Brain microvascular endothelial cell (primary cell): ENCODE measurements around the gene KRT76.

Experiments used
- DNase-seq: peaks from one replicate; pipeline ENCODE4 v3.0.0-alpha.2; 2020
- H3K27ac ChIP-seq: fragments of 250-450 bp; sonication (Bioruptor Pico); 2 replicates; pipeline ENCODE4 v1.5.1; 2020; ENCODE audit warnings: mild to moderate bottlenecking, moderate library complexity
- H3K27me3 ChIP-seq: fragments of 250-450 bp; sonication (Bioruptor Pico); replicated peaks from 2 replicates; pipeline ENCODE4 v1.5.1; 2020; ENCODE audit warnings: mild to moderate bottlenecking
- H3K36me3 ChIP-seq: fragments of 250-450 bp; sonication (Bioruptor Pico); replicated peaks from 2 replicates; pipeline ENCODE4 v1.5.1; 2020; ENCODE audit warnings: mild to moderate bottlenecking
- H3K4me3 ChIP-seq: 2 replicates; pipeline ENCODE4 v1.5.1; 2011; ENCODE audit warnings: low read depth, mild to moderate bottlenecking, control low read depth, low read length, moderate library complexity
- in situ Hi-C: cut with HindIII; loops from 2 replicates; pipeline ENCODE4 v1.10.0; 2017; ENCODE audit warnings: low sequenced_read_pairs, low pct_ligation_motif_present
- TF ChIP-seq, protein P1 (sequence below): IDR thresholded peaks from 2 replicates; pipeline ENCODE4 v1.5.1; 2011; ENCODE audit warnings: low read depth, mild to moderate bottlenecking, moderate library complexity, low read length, control low read depth, inconsistent platforms; ENCODE audit errors: missing control alignments

Gene KRT76

GRCh38 chr12:52741375-52742195, 35.6 kb downstream of the KRT76 start:
- TF ChIP-seq, protein P1, sequence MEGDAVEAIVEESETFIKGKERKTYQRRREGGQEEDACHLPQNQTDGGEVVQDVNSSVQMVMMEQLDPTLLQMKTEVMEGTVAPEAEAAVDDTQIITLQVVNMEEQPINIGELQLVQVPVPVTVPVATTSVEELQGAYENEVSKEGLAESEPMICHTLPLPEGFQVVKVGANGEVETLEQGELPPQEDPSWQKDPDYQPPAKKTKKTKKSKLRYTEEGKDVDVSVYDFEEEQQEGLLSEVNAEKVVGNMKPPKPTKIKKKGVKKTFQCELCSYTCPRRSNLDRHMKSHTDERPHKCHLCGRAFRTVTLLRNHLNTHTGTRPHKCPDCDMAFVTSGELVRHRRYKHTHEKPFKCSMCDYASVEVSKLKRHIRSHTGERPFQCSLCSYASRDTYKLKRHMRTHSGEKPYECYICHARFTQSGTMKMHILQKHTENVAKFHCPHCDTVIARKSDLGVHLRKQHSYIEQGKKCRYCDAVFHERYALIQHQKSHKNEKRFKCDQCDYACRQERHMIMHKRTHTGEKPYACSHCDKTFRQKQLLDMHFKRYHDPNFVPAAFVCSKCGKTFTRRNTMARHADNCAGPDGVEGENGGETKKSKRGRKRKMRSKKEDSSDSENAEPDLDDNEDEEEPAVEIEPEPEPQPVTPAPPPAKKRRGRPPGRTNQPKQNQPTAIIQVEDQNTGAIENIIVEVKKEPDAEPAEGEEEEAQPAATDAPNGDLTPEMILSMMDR, result no peak
- DNase-seq, result peak; percentile 35
- H3K36me3 ChIP-seq, result no peaks in the 10 kb centered on the region
- in situ Hi-C loops, result no loop called here
- no peak overlapping the region for H3K27ac ChIP-seq
- no peak overlapping the region for H3K4me3 ChIP-seq
- no peaks in the 10 kb centered on the region for H3K27me3 ChIP-seq

GRCh38 chr12:52740584-52740983, 36.6 kb downstream of the KRT76 start:
- Histone ChIP-seq H3K4me3 (no peak overlapping the region), H3K27ac (no peak overlapping the region), H3K27me3 (no peaks in the 10 kb centered on the region), H3K36me3 (no peaks in the 10 kb centered on the region)
- in situ Hi-C loops, result no loop called here
- no peak for DNase-seq
- TF ChIP-seq, protein P1, result no peak

GRCh38 chr12:52739963-52740362, 37.2 kb downstream of the KRT76 start:
- no peaks in the 10 kb centered on the region for H3K27me3 ChIP-seq
- H3K36me3 ChIP-seq, result no peaks in the 10 kb centered on the region
- TF ChIP-seq, protein P1, result no peak
- no peak for DNase-seq
- in situ Hi-C loops, result no loop called here
- H3K27ac ChIP-seq, result no peak overlapping the region
- no peak overlapping the region for H3K4me3 ChIP-seq

DNA sequence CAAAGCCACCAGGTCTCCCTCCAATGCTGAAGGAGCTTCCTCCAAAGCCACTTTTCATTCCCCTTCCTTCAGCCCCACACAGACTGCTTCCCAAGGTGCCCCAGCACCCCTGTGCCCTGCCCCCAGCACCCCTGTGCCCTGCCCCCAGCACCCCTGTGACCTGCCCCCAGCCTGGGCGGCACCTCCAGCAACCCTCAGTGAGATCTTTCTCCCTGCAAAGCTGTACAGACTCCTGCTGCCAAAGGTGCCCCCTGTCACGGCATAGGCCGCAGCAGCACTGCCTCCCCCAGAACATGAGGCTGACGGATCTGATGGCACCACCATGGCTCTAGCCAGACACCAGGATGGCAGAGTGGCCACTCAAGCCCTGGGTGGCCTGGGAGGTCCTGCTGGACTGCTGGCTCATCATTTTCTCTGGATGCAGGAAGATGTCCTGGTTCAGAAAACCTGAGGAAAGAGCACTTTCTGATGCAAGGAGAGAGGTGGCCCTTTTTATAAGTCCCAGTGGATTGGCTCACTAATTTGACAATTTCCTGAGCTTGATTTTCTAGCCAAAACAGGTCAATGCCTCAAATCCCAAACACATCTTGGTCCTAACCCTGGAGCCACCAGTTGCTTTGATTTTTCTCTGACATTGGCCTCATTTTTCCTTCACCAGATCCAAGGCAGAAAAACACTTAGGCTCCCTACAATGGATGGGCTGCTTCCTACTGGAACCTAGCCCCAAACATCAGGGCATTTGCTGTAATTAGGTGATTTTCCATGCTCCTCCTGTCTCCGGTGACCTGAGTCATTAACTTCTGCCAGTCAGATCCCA, 41.1 kb downstream of the KRT76 start:
- H3K4me3 ChIP-seq, result no peak overlapping the region
- TF ChIP-seq, protein P1, result no peak
- H3K27ac ChIP-seq, result no peak overlapping the region
- DNase-seq, result no peak
- in situ Hi-C loops, result no loop called here
- no peaks in the 10 kb centered on the region for H3K36me3 ChIP-seq
- H3K27me3 ChIP-seq, result no peaks in the 10 kb centered on the region

- no peak overlapping the region for H3K4me3 ChIP-seq
- TF ChIP-seq, protein P1, result no peak
- in situ Hi-C loops, result no loop called here
Observed at GRCh38 chr12:52735106-52735505, 42.0 kb downstream of the KRT76 start.

More at GRCh38 chr12:52735106-52735505, 42.0 kb downstream of the KRT76 start:
- Histone ChIP-seq H3K36me3 (no peaks in the 10 kb centered on the region), H3K27ac (no peak overlapping the region), H3K27me3 (no peaks in the 10 kb centered on the region)
- DNase-seq, result no peak
